ENCODE data around the gene CDC5L. TPM values are rescaled to one million over a fixed set of nuclear protein-coding genes. Genes with fewer than 3 reads are reported as not detected.

CDC5L gene
- total RNA-seq, 1 experiment from 2014 or later = 24.6 TPM

DNA sequence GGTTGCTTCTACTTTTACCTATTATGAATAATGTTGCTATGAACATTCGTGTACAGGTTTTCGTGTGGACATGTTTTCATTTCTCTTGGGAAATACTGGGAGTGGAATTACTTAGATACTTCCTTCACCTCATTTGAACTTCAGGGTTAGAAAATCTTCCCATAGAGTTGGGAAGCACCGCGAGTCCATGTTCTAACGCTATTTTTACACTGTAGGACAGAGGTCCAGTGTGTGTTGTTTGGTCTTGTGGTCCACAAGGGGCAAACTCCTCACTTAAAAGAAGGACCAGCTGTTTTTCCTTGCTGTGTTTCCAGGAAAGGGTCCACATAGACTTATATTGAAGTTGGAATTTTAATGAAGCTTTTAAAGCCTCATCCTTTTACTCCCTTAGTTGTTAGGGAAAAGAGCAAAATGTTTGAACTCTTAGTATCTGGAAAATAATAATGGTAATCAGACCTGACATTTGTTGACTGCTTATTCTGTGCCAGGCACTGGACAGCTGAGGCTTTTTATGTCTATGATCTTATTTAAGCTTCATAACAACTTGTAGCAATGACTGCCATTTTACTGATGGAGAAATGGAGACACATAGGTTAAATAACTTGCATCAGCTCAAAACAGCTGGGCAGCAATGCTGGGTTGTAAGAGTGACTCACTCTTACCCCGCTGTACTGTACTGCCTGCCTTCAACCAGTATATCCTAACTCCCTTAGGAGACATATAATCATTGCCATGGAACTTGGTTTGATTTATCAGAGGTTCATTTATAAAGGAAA, 52.0 kb downstream of the CDC5L start:
- no peak overlapping the region for H2AFZ ChIP-seq (ENCODE audit: low read depth, low read length, poor library complexity, severe bottlenecking)
- H3K36me3 ChIP-seq (ENCODE audit: control insufficient read depth in 1 of 2, insufficient read depth in 2 of 2, low read length in 2 of 2) = 0 out of 4 replicates have a peak, but pooled peaks cover 0 to 3% of the 10 kb centered on the region in 2 experiments
- ATAC-seq = no peak
- H3K79me2 ChIP-seq (ENCODE audit: insufficient read depth, low read length) = peaks cover 26% of the 10 kb centered on the region
- no peaks in the 10 kb centered on the region for H3K4me1 ChIP-seq (ENCODE audit: control insufficient read depth in 1 of 2, insufficient read depth in 2 of 2, low read length in 2 of 2)
- H3K27me3 ChIP-seq (ENCODE audit: insufficient read depth, low read length) = no peaks in the 10 kb centered on the region
- no peak overlapping the region for H3K4me2 ChIP-seq (ENCODE audit: low read length)
- H3K9me2 ChIP-seq (ENCODE audit: insufficient read depth) = no peaks in the 10 kb centered on the region
- H4K20me1 ChIP-seq (ENCODE audit: insufficient read depth) = no peaks in the 10 kb centered on the region; the same call in 1 of the 2 replicates
- no peak overlapping the region for H3K4me3 ChIP-seq (replicated peaks in 1 of 2; ENCODE audit: low read depth in 1 of 2, low read length in 2 of 2)
- no peak for DNase-seq (ENCODE audit: low read depth, low spot score)
- CTCF ChIA-PET = interaction anchor here (1.0 to 1.5 kb wide), 2 partner anchors 8 to 30 kb away, joined by 3 to 4 read pairs; no protein-coding TSS in a partner anchor
- H3K9ac ChIP-seq (ENCODE audit: low read length) = no peak overlapping the region
- RAD21 ChIA-PET (ENCODE audit: low non-redundant PET in 1 of 2, low total read pairs in 2 of 2, uncharacterized antibody in 2 of 2, unreplicated experiment in 2 of 2) = no interaction called here
- intact Hi-C loops (cut with micrococcal nuclease) = no loop called here
- H3K9me3 ChIP-seq (ENCODE audit: control insufficient read depth in 1 of 2, insufficient read depth in 1 of 2, low read depth in 1 of 2, low read length in 2 of 2) = peaks cover 0 to 6% of the 10 kb centered on the region in 2 experiments; a peak in 1 of 4 replicates
- H3K27ac ChIP-seq (ENCODE audit: low read depth, low read length) = no peak overlapping the region
- POLR2A ChIA-PET = no interaction called here
- TF ChIP-seq, protein P1, sequence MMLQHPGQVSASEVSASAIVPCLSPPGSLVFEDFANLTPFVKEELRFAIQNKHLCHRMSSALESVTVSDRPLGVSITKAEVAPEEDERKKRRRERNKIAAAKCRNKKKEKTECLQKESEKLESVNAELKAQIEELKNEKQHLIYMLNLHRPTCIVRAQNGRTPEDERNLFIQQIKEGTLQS (IDR thresholded peaks at IDR 0.05) = 0 out of 2 replicates have a peak, but pooled peaks have one; percentile 30
- TF ChIP-seq, protein P2, sequence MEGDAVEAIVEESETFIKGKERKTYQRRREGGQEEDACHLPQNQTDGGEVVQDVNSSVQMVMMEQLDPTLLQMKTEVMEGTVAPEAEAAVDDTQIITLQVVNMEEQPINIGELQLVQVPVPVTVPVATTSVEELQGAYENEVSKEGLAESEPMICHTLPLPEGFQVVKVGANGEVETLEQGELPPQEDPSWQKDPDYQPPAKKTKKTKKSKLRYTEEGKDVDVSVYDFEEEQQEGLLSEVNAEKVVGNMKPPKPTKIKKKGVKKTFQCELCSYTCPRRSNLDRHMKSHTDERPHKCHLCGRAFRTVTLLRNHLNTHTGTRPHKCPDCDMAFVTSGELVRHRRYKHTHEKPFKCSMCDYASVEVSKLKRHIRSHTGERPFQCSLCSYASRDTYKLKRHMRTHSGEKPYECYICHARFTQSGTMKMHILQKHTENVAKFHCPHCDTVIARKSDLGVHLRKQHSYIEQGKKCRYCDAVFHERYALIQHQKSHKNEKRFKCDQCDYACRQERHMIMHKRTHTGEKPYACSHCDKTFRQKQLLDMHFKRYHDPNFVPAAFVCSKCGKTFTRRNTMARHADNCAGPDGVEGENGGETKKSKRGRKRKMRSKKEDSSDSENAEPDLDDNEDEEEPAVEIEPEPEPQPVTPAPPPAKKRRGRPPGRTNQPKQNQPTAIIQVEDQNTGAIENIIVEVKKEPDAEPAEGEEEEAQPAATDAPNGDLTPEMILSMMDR (IDR thresholded peaks at IDR 0.05 in 2 of 3, conservative IDR thresholded peaks at IDR 0.05 in 1 of 3; ENCODE audit: borderline replicate concordance in 1 of 3, insufficient read depth in 1 of 3, low read depth in 2 of 3, low read length in 2 of 3) = no peak
- BruUV-seq (replicated peaks) = no TSS peak

DNA sequence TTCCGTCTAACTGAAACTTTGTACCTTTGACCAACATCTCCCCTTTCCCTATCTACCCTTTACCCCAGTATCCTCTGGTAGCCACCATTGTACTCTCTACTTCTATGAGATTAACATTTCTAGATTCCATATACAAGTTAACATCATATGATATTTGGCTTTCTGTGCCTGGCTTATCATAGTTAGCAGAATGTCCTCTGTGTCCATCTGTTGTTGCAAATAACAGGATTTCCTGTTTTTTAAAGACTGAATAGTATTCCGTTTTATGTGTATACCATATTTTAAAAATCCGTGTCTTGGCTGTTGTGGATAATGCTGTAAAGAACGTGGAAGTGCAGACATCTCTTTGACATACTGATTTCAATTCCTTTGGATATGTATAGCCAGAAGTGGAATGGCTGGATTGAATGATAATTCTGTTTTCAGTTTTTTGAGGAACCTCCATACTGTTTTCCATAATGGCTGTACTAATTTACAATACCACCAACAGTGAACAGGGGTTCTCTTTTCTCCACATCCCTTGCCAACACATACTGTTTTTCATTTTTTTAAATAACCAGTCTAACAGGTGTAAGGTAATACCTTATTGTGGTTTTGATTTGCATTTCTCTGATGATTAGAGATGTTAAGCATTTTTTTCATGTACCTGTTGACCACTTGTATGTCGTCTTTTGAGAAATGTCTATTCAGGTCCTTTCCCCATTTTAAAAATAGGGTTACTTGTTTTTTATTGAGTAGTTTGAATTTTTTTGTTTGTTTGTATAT, 53.8 kb downstream of the CDC5L start:
- Histone ChIP-seq H3K4me1 (ENCODE audit: control insufficient read depth in 1 of 2, insufficient read depth in 2 of 2, low read length in 2 of 2) (no peaks in the 10 kb centered on the region), H3K9ac (ENCODE audit: low read length) (no peak overlapping the region), H3K4me2 (ENCODE audit: low read length) (no peak overlapping the region), H3K9me2 (ENCODE audit: insufficient read depth) (no peaks in the 10 kb centered on the region), H3K36me3 (ENCODE audit: control insufficient read depth in 1 of 2, insufficient read depth in 2 of 2, low read length in 2 of 2) (0 out of 4 replicates have a peak, but pooled peaks cover 0 to 3% of the 10 kb centered on the region in 2 experiments), H3K4me3 (replicated peaks in 1 of 2; ENCODE audit: low read depth in 1 of 2, low read length in 2 of 2) (no peak overlapping the region), H3K9me3 (ENCODE audit: control insufficient read depth in 1 of 2, insufficient read depth in 1 of 2, low read depth in 1 of 2, low read length in 2 of 2) (peaks cover 0 to 6% of the 10 kb centered on the region in 2 experiments; a peak in 1 of 4 replicates), H2AFZ (ENCODE audit: low read depth, low read length, poor library complexity, severe bottlenecking) (no peak overlapping the region), H3K79me2 (ENCODE audit: insufficient read depth, low read length) (peaks cover 19% of the 10 kb centered on the region), H3K27me3 (ENCODE audit: insufficient read depth, low read length) (no peaks in the 10 kb centered on the region), H3K27ac (ENCODE audit: low read depth, low read length) (no peak overlapping the region), H4K20me1 (ENCODE audit: insufficient read depth) (no peaks in the 10 kb centered on the region; the same call in 1 of the 2 replicates)
- RAD21 ChIA-PET (ENCODE audit: low non-redundant PET in 1 of 2, low total read pairs in 2 of 2, uncharacterized antibody in 2 of 2, unreplicated experiment in 2 of 2) = no interaction called here
- ATAC-seq = no peak
- intact Hi-C loops (cut with micrococcal nuclease) = no loop called here
- CTCF ChIA-PET = no interaction called here
- DNase-seq (ENCODE audit: low read depth, low spot score) = no peak
- no peak for TF ChIP-seq FOSL1 (IDR thresholded peaks at IDR 0.05; ENCODE audit: low read depth)
- no peak for TF ChIP-seq CEBPB (IDR thresholded peaks at IDR 0.05; ENCODE audit: low read depth)
- POLR2A ChIA-PET = no interaction called here
- BruUV-seq (replicated peaks) = no TSS peak
